Non-pigmented ciliary epithelial cell (primary cell): Measurements from ENCODE around the gene CFAP74.
"Not testable (repeated sequence)": the region's sequence is repeated elsewhere in the genome, so short reads cannot be mapped to it uniquely, and the experiment has no call there.

Source experiments
- DNase-seq: peaks from one replicate; pipeline ENCODE4 v3.0.0-alpha.2; 2010; ENCODE audit warnings: low read depth

CFAP74 gene

DNA sequence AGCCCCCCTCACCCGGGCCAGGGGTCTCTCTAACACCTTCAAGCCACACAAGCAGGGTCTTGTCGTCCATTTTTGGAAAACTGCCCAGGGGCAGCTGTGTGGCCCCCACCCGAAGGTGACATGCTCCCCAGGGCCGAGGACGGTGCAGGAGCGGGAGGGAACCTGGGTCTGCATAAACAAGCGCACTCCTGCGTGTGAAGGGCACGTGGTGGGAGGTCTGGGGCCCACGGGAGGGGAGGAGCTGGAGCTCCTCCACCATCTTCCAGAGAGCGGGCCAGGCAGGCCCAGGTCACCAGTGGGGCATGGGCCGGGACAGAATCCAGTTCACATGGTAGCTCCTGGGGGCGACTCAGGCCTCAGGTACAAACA, 16.5 kb downstream of the CFAP74 start:
- no peak for DNase-seq

DNA sequence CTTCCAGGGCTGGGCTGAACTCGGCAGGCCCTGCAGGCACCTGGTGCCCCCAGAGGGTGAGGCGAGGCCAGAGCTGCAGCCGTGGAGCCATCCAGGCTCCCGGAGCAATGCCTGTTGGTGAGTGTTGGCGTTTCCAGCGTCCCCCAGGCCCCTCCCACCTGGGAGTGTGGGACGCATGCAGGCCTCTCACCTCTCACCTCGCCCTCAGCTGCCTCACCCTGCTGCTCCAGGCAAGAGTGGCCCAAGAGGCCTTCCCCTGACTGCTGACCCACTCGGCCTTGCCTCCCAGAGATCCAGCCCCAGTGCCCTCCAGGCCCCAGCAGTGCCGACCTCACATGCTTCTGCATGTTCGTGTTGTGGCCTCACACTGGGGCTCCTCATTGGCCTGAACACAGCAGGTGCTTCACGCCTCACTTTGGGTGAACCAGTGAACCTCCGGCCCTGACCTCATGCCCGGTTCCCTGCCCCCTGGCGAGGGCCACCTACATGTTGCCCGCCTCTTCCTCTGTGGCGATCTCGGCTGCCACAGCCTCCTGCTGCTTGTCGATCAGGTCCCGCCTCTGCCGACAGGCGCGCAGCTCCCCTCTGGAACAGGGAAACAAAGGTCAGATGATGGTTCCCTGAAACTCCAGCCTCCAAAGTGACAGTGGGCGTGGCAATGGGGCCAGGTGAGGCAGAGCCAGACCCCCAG, 17.0 kb downstream of the CFAP74 start:
- DNase-seq = no peak

DNA sequence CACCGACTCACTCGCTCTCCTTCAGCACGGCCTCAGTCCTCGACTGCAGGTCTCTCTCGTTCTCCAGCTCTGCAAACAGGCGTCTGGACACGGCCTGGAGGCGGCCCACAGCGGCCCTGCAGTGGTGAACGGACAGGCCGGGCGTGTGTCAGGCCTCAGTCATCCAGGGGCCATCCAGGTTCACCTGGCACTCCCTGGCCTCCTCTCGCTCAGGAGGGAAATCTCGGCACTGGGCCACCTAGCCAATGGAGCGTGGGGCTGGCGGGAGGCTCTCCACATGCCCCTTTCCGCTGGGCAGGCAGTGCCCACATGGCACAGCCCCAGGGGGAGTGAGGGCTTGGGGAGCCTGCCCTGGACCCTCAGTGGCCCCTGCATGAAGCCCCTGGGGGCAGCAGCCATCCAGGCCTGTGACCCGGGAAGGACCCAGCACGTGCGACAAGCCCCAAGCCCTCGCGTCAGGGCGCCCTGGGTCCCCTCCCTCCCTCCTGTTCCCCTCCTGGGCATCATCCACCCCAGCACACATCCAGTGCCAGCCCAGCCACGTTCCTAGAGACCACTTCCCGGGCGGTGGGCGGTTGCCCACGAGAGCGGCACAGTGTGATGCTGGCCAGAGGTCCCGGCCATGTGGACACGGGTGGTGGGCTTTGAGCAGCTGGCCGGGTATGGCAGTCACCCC, 18.1 kb downstream of the CFAP74 start:
- DNase-seq = no peak

DNA sequence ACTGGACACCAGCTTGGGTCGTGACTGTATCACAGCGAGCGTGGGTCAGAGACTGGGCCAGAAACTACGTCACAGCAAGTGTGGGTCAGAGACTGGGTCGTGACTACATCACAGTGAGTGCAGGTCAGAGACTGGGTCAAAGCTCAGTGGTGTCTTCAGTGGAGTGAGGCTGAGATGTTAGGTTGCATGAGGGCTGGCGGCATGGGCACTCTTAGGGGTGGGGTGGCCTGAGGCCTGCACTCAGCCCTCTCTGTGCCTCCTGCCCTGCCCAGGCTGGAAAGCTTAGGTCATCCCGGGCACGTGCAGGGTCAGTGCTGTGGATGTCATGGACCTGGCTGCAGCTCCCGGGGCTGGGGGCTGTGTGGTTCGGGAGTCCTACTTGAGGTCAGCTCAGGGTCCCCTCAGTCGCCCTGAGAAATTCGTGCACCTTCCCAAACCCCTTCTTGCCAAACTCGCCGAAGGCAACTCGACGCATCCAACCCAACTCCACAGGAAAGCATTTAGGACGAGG, 19.0 kb downstream of the CFAP74 start:
- no peak for DNase-seq

DNA sequence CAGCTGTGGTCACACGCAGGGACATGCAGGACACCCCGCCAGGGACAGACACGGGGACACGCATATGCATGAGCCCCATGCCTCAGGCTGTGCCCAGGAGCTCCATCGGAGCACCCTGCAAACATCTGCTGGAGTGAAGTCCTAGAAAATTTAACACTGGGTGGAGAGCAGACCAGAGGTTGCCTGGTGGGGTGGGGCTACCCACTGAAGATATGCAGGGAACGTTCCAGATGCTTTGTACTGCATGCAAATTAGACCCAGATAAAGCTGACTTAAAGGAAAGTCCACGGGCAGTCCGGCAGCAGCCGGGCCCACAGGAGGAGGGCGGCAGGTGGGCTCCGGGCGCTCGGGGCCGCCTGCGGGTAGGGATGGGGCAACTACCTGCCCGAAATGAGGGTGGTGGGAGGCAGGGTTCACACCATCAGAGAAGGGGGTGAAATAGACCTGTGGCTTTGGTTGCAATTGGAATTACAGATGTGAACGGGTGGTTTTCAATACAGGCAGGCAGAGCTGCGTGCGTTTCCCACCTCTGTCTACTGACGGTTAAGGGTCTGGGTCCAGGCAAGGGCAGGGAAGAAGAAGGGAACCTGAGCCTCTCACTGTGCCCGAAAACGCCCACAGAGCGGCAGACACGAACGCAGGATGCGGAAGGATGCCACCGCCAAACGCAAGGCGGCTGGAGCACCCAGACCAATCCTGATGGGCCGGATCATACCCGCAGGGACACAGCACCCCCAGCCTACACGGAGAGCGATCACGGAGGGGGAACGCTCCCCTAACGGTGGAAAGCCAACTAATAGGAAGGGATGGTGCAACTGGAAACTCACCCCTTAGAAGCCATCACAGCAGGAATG, 21.0 kb downstream of the CFAP74 start:
- DNase-seq = no peak

DNA sequence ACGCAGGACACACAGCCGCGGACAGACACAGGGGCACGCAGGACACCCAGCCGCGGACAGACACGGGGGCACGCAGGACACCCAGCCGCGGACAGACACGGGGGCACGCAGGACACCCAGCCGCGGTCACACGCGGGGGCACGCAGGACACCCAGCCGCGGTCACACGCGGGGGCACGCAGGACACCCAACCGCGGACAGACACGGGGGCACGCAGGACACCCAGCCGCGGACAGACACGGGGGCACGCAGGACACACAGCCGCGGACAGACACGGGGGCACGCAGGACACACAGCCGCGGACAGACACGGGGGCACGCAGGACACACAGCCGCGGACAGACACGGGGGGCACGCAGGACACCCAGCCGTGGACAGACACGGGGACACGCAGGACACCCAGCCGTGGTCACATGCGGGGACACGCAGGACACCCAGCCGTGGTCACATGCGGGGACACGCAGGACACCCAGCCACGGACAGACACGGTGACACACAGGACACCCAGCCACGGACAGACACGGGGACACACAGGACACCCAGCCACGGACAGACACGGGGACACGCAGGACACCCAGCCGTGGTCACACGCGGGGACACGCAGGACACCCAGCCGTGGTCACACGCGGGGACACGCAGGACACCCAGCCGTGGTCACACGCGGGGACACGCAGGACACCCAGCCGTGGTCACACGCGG, 21.8 kb downstream of the CFAP74 start:
- not testable (repeated sequence) for DNase-seq

DNA sequence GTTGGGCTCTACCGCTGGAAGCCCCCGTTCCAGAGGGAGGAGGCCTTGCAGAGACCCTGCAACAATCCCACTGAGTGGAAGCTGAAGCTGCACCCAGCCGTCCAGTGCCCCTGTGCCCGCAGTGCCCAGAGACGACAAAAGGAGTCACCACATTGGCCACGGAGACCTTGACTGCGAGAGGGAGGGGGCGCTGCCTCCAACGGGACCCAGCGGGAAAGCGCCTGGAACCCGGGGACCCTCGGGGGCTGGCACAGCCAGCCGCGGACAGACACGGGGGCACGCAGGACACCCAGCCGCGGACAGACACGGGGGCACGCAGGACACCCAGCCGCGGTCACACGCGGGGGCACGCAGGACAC, 22.5 kb downstream of the CFAP74 start:
- no peak for DNase-seq

DNA sequence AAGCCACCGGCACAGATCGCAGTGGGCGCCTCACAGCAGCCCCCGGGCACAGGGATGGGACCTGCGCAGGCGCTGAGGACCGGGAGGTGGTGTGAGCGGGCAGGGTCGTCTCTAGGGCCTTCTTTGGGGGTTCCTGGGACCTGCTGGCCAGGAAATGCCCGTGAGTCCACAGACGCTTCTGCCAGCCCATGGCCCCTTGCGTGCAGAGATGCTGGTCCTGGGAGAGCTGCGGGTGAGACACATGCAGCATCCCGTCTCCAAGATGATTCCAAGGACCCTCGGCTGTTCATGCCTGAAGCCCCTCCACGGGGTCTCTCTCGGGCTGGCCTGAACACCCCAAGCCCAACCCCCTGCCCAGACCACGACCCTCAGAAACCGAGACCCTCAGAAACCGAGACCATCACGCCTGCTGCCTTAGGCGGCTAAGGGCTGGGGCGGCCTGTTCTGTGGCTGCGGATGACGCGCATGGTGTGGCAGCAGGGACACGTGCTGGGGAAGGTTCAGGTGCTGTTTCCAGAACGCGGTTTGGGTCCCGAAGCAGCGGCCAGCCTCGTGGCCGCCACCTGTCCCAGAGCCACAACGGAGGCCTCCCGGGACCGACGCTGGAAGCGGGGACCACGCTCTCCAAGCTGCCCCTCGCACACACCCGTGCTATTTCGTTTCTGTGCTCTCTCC, 23.0 kb downstream of the CFAP74 start:
- DNase-seq = no peak

DNA sequence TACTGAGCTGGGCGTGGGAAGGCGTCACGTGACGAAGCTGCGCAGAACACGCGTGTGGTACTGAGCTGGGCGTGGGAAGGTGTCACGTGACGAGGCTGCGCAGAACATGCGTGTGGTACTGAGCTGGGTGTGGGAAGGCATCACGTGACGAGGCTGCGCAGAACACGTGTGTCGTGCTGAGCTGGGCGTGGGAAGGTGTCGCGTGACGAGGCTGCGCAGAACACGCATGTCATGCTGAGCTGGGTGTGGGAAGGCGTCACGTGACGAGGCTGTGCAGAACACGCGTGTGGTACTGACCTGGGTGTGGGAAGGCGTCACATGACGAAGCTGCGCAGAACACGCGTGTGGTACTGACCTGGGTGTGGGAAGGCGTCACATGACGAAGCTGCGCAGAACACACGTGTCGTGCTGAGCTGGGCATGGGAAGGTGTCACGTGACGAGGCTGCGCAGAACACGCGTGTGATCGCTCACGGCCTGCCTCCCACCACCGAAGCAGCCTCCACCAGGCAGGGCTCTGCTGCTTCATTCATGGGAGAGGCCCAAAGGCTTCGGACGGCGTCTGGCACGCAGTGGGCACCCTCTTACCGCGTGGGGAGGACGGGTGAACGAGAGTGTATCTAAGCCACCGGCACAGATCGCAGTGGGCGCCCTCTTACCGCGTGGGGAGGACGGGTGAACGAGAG, 24.0 kb downstream of the CFAP74 start:
- no peak for DNase-seq

DNA sequence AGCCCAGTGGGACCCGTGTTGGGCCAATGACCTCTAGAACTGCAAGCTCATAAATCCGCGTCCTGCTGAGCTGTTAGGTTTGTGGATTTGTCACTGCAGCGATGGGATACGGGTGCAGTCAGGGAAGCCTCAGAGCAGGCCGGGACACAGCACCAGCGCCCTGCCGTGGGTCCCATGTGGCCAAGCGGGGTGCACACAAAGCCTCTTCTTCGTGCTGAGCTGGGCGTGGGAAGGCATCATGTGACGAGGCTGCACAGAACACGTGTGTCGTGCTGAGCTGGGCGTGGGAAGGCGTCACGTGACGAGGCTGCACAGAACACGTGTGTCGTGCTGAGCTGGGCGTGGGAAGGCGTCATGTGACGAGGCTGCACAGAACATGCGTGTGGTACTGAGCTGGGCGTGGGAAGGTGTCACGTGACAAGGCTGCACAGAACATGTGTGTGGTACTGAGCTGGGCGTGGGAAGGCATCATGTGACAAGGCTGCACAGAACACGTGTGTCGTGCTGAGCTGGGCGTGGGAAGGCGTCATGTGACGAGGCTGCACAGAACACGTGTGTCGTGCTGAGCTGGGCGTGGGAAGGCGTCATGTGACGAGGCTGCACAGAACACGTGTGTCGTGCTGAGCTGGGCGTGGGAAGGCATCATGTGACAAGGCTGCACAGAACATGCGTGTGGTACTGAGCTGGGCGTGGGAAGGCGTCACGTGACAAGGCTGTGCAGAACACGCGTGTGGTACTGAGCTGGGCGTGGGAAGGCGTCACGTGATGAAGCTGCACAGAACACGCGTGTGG, 24.7 kb downstream of the CFAP74 start:
- not testable (repeated sequence) for DNase-seq

DNA sequence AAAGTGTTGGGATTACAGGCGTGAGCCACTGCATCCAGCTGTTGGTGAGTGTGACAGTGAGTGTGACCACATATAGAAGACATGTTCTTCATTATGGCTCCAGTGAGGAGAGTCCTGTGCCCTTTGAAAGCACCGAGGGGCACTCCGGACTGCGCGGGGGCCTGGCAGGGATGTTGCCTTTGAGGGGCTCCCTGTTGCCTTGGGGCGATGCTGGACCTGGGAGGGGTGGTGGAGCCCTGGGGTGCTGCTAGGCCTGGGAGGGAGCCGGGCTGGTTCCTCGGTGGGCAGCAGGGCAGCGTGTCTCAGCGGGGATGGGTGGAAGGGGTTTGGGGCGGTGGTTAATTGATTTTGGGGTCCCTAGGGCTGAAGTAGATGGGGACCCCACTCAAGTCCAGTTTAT, 25.5 kb downstream of the CFAP74 start:
- no peak for DNase-seq

DNA sequence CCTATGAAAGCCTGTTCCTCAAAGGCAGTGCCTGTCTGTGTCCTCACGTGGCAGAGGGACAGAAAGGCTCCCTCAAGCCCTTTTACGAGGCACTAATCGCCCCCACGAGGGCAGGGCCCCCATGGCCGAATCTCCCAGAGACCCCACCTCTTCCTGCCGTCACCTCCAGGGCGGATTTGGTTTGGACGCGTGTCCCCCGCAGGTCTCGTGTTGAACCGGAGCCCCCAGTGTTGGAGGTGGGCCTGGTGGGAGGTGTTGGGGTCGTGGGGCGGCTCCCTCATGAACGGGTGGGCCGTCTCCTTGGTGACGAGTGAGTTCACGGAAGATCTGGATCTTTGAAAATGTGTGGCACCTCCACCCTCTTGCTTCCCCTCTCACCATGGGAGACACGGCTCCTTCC, 27.6 kb downstream of the CFAP74 start:
- DNase-seq = no peak

DNA sequence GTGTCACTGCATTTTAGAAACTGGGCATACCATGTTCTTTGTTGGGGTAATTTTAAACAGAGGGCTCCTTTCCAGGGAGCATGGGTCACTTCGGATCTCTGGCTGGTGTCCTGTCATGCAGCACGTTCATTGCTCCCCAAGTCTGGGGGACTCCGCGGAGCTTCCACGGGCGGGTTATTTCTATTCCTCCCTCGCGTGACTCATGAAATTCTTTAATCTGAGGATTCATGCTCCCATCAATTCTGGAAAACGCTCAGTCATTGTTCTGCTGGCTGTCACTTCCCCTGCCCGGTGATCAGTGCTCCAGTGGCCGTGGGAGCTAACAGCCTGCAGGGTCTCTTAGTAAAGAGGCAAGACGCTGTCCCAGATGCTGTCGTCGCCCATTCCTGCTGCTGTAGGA, 28.1 kb downstream of the CFAP74 start:
- DNase-seq = no peak

DNA sequence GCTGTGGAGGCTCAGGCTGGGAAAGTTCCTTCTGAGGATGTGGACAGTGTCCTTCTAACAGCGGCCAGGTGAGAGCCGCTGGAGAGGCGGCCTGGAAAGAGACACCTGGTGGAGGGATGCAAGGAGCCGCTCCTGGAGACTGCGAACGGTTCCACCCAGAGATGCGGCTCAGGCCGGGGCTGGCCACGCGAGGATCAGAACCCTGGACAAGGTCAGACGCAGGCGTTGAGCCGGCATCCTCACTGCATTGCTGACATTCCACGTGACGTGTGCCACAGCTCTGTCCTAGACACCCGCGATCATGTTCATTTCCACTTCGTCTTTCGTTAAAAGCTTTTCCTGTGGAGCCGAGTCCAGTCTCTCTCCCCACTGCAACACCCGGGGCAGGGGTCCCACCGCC, 28.8 kb downstream of the CFAP74 start:
- DNase-seq = no peak

DNA sequence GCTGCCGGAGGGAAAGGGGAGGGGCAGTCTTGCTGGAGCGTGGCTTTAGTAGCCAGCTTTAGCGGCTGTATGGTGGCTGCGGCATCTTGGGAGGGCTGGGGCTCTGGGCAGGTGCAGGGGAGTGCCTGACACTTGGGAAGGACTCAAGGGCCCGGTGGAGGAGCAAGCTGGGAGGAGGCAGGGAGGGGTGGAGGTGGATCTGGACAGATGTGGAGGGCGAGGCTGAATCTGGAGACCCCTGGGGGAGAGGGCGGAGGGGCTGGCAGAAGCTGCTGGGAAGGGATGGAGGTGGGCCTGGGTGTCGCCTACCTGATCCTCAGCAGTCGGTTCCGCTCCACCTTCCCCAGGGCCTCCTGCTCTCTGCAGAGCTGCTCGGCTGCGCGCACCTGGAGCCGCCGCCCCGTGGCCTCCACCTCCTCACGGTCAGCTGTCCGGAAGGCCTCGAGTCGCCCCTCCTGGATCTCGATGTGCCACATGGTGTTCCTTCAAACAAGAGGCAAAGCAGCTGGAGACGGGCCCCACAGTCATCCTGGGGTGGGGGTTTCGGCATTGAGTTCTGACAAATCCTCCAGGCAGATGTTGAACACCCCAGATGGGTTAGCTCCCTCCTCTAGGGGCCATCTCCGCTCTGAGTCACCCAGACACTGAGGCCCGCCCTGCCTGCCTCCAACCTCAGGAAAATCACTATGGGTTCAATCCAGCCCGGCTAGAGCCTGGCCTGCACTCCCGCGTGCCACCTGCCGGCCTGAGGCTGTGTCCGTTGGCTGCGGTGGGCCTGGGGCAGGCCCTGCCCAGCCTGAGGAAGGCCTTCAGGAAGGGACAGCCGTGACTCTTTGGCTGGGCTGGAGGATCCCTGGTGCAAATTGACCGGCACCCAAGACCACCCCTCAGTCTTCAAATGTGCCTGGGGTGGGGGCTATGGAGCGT, 29.6 kb downstream of the CFAP74 start:
- DNase-seq = no peak

DNA sequence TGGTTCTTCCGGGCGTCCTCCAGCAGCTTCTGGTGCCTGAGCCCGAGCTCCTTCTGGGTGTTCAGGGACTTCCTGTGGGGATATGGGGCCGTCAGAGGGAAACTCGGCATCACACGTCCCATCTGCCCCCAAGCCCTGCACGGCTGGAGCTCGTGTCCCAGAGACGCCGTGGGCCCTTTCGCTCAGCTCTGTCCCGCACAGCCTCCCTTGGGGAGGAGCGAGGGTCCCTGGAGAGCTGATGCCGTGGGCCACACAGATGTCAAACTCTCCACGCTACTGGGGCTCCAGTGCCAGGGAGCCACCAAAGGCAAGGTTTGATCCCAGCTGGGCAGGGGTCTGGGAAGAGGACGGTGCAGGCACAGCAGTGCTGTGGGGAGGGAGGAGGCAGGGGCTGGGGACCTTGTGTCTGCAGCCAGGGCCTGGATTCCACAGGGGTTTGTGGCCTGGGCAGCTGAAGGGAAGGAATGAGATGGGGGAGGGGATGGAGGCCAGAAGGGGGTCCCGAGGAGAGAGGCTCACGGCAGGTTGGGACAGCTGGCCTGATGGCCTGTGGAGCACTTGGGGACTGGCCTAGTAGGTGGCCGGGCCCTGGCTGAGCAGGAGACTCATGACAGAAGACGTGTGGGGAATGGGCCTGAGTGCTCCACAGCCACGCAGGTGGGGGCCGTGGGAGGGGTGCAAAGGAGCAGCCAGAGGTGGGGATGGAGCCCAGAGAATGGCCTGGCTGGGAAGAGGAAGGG, 30.4 kb downstream of the CFAP74 start:
- no peak for DNase-seq

DNA sequence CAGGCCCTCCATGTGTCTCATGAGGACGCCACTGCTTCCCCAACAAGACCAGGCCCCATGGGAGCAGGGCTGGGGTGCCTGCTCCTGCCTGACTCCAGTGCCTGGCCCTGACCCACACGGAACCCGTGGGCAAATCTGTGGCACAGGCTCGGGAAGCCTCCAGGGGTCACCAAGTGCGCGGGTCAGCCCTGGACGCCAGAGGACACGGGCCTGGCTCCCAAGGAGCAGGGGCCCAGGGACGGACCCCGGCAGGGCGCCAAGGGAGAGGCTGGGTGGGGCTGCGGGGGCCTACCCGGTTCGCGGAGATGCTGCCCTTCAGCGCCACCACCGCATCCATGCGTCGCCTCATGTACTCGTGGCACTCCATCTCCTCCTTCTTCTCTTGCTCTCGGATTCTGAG, 31.9 kb downstream of the CFAP74 start:
- no peak for DNase-seq

DNA sequence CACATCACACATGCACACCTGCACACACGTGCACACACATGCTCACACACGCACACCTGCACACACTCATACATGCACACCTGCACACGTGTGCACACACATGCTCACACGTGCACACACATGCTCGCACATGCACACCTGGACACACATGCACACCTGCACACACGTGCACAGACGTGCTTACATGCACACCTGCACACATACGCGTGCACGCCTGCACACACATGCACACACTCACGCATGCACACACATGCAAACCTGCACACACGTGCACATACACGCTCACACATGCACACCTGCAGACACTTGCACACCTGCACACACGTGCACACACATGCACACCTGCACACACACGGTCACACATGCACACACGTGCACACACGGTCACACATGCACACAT, 32.6 kb downstream of the CFAP74 start:
- no peak for DNase-seq
